HG03460 (cell line): ENCODE results near the gene SMARCAL1.
"Not testable (repeated sequence)": the region's sequence is repeated elsewhere in the genome, so short reads cannot be mapped to it uniquely, and the experiment has no call there.

Source experiments
- ATAC-seq: cut with Tn5 transposase; IDR thresholded peaks from one replicate; pipeline ENCODE4 v1.9.1; 2021; ENCODE audit not compliant: unreplicated experiment

SMARCAL1 gene

DNA sequence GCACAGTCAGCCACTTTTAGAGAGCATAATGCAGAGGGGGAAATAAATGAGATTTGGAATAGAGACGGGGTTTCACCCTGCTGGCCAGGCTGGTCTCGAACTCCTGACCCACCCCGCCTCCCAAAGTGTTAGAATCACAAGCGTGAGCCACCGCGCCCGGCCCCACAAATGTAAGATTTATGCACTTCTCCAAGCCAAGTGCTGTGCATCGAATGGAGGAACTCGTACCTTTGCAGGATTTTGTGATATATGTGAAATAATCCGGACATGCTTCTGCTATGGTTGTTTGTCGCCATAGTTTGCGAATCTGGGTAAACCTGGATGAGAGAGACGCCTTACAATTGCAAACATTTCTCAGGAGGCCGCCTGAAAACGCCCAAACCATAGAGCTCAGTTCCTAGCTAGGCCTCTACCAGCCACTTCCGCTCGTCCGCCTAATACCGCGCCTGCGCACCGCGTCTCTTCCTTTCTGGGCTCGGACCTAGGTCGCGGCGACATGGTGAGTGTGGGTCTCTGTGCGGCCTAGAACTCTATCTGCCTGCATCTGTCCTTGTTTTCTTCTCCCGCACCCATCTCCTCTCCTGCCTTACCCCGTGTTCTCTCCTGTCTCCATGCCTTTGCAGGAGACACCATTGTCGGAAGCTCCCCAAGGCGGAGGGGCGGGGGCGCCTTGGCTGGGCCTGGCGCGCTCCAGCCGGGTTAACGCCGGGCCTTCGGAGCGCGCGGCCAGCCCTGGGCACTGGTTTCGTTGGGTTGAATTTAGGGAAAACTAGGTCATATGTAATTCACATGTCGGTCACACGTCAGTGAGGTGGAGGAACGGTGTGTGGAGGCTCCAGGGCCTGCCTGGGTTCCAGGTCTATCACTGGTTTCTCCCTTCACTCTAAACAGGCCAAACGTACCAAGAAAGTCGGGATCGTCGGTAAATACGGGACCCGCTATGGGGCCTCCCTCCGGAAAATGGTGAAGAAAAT lies 86.4 kb downstream of the SMARCAL1 start, which contains the start of gene RPL37A:
Gene RPL37A (plus strand): TSS at position 466 of the 974 bp plus-strand sequence. CDS start 31 bp downstream, at position 497.
- peak; percentile 89 for ATAC-seq

- no peak for ATAC-seq
Measured at GRCh38 chr2:216499641-216500218, 87.4 kb downstream of the SMARCAL1 start.

GRCh38 chr2:216500572-216500971 lies 88.3 kb downstream of the SMARCAL1 start:
- no peak for ATAC-seq

DNA sequence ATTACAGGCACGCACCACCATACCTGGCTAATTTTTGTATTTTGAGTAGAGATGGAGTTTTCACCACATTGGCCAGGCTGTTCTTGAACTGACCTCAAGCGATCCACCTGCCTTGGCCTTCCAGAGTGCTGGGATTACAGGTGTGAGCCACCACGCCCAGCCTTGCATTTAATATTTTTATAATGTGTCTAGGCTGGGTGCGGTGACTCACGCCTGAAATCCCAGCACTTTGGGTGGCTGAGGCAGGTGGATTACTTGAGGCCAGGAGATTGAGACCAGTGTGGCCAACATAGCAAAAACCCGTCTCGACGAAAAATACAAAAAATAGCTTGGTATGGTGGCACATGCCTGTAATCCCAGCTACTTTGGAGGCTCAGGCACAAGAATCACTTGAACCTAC lies 89.6 kb downstream of the SMARCAL1 start:
- no peak for ATAC-seq

DNA sequence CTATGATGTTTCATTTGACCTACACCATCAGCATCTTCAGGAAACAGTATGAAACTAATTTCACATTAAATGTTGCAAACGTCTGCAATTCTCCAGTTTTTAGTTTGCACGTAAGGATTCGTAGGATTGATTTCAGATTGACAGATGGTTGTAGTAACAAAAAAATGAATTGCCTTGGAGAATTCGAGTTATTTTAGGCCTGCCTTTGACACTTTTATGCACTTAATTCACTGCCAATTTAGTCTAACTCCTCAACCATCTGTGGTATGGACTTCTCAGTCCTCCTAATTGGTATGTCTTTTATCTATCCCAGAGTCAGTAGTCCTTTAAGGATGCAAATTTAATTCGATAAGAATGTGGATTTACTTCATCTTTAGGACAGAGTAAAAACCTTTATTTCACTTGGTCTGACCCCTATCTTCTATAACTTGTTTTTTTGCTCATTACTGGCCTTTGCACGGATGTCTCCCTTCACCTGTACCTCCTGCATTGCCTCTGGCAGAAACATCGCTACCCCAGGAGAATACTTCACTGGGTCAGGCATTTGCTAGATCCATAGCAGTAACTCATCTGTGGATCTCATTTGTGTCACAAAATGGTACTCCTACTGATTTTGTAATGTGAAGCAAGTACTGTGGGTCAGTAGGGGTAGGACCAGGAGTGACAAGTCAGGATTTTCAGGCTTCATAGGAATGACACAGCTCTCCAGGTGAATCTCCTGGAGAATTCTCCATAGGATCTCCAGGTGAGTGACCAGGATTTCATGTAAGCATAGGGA lies 90.3 kb downstream of the SMARCAL1 start:
- no peak for ATAC-seq

GRCh38 chr2:216503159-216503629 lies 90.9 kb downstream of the SMARCAL1 start:
- ATAC-seq = no peak

DNA sequence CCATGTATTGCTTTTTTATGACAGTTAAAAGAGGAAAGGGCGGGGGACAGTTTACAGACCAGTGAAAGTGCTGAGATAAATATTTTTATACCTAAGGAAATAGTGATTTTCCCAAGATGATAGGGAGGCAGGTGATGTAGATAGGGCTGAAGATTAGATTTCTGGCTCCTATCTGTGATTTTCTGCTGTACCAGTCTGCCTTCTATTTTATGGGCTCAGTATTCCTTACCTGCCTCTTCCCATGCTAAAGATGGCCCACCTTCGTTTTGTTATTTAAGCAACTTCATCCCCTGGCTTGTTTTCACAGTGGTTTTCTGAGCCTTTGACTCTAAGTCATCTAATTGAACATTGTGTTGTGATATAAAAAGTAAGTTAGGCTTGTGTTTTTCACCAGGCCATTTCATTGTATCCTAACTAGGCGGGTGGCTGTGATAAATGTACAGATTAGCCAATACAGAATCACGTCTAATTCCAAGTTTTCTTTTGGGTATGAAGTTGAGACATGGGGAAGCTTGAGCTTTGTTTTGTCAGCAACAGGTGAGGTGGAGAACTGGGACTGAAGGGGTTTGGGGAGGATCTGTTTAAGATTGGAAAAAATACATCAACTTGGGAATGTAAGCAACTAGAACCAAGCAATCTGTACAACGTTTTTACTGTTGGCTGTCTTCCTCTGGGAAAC lies 91.6 kb downstream of the SMARCAL1 start:
- ATAC-seq = no peak

DNA sequence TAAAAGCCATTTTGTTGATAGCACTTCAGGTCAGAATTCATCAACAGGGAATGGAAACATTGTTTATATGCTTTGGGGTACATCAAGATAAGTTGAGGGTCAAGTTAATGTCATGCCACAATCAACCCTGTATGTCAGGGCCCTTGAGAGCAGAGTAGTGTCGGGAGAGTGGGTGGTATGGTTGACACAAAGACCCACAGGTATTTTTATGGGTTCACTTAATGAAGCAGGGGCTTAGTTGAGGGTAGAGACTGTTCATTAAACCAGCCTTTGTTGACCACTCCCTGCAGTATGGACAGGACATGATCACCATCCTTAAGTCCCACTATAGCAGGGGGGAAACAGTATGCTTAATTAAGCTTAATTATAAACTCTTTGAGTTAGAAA lies 92.1 kb downstream of the SMARCAL1 start:
- no peak for ATAC-seq

DNA sequence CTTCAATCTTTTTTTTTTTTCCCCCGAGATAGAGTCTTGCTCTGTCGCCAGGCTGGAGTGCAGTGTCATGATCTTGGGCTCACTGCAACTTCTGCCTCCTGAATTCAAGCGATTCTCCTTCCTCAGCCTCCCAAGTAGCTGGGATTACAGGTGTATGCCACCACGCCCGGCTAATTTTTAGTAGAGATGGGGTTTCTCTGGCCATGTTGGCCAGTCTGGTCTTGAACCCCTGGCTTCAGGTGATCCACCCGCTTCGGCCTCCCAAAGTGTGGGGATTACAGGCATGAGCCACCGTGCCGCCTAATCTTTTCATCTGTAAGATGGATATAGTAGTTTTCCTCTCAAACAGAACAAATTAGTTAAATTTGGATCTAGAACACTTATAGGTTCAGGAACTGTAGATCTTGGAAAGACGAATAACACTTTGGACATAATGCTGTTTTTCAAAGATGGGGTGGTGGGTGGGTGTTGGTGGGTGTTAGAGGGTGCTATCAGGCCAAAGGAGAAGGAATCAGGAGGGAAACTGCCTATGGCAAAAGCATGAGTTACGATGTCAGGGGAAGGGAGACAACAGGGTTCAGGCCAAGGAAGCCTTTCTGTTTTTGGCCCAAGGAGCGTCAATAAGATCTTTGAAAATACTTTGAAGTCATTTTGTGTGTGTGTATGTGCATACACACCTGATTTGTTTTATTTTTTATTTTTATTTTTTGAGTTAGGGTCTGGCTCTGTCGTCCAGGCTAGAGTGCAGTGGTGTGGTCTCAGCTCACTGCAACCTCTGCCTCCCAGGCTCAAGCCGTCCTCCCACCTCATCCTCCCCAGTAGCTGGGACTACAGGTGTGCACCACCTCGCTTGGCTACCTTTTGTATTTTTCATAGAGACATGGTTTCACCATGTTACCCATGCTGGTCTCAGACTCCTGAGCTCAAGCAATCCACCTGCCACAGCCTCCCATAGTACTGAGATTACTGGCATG lies 93.1 kb downstream of the SMARCAL1 start:
- no peak for ATAC-seq

DNA sequence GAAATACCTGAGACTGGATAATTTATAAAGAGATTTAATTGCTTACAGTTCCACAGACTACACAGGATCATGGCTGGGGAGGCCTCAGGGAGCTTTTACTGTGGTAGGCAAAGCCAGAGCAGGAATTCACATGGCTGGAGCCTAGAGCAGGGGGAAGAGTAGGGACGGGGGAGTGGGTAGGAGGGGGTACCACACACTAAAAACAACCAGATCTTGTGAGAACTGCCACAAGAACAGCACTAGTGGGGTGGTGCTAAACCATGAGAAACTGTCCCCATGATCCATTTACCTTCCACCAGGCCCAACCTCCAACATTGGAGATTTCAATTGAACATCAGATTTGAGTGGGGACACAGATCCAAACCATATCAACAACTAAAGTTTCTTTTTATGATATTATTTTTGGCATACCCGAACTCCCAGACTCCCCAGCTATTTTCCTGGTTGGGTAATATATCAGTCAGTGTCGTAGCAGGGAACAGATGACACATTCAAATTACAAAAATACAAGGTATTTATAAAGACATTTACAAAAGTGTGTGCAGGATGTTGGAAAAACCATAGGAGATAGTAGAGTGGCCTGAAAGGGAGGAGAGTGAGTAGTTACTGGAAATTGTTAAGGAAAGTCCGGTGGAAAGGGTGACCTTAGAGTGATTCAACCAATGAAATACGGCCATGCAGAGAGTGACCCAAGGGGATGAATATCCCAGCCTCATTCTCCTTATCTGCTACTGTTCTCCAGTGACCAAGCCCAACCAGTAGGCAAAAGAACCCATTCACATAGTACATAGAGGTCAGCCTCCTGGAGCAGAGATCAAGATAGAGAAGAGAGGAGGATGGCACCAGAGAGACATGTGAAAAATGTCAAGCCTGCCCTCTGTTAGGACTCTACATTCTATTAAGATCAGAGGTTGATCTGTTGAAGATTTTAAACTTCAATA lies 95.2 kb downstream of the SMARCAL1 start:
- ATAC-seq = no peak

DNA sequence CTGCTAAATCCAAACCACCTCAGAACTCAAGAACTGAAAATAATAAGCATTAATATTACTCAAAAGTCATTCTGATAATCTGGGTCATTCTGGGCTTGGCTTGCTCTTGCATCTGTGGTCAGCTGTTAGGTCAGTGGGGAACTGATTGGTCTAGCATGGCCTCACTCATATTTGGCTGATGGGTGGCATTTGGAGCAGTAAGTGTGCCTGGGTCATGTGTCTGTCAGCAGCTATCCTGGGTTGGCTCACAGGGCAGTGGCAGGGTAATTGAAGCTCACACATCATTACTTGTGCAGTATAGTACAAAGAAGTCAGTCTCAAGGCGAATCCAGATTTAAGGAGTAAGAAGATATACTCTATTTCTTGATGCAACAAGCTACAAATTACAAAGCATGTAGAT lies 95.9 kb downstream of the SMARCAL1 start:
- no peak for ATAC-seq

- ATAC-seq = no peak
Measured at GRCh38 chr2:216516730-216517350, 104.6 kb downstream of the SMARCAL1 start.

DNA sequence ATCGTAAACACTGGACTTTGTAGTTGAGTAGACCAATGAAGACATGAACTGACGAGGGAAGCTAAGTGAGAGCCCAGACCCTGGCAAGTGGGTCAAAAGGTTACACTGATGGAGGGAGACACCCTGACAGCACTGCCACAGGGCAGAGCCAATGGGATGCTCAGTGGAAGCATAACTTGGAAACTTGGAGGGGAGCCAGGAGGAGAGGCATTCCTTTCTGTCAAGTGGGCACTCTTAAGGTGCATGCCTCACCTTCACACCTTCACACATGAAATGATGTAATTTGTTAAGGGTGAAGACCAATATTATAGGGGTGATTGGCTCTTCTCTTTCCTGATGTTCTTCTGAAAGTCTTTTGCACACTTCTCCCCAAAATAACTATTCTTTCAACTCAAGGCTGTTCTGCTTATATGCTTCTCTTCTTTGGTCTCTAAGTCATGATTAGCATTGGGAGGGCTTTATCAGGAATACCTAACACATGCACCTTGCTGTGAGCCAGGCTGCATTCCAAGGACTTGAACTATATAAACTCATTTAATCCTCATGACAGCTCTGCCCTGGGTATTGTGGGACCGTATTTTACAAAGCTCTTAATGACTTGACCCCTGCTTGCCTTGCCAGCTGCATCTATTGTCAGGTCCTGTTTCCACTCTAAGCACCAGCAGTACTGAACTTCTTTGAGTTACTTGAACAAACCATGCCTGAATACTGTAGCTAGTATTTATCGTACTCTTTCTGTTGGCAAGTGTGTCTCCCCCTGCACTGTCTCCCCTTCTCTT lies 105.4 kb downstream of the SMARCAL1 start:
- ATAC-seq = no peak

DNA sequence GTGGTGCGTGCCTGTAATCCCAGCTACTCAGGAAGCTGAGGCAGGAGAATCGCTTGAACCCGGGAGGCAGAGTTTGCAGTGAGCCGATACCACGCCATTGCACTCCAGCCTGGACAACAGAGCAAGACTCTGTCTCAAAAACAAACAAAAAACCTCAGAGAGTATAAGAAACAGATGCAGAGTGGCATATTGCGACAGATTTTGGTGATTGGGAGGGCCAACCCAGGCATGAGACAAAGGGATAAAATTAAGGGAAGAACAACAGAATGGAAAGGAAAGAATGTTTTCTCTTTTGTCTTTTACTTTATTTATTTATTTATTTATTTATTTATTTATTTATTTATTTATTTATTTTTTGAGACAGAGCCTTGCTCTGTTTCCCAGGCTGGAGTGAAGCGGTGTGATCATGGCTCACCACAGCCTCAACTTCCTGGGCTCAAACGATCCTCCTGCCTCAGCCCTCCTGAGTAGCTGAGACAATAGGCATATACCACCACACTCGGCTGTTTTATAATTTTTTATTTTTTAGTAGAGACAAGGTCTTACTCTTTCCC lies 106.4 kb downstream of the SMARCAL1 start:
- not testable (repeated sequence) for ATAC-seq

GRCh38 chr2:216519154-216519762 lies 107.0 kb downstream of the SMARCAL1 start:
- ATAC-seq = peak; percentile 83

DNA sequence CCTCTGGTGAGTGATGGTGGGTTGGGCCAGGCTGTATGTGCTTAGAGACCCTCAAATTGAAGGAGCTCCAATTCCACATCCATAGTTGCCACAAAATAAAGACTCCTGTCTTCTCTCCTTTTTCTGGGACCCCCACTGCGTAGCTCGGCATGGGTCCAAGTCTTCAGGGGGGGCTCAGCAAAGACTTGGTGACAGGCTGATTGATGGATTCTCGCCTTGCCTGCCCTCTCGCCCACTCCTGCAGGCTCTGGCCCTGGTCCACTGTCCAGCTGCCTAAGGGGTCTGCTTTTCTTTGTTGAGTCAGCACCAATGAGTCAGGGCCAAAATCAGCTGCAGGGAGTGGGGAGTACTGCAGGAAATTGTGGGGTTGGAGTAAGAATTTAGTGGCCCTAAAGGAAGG lies 107.8 kb downstream of the SMARCAL1 start:
- ATAC-seq = no peak
